OCI-LY1 (cell line): ENCODE measurements around the gene PJVK.
"Not testable (repeated sequence)": the region's sequence is repeated elsewhere in the genome, so short reads cannot be mapped to it uniquely, and the experiment has no call there.

Experiments
- H2AFZ ChIP-seq: fragments of 200-600 bp; sonication (generic), shearing (Covaris generic); 2 replicates; pipeline ENCODE4 v1.6.0; 2014; ENCODE audit warnings: antibody characterized with exemption, mild to moderate bottlenecking, low read length
- H3F3A ChIP-seq: fragments of 200-600 bp; sonication (generic), shearing (Covaris generic); 2 replicates; pipeline ENCODE4 v1.6.0; 2014; ENCODE audit warnings: mild to moderate bottlenecking, antibody characterized with exemption, low read length, moderate library complexity; ENCODE audit not compliant: insufficient read depth
- H3K27ac ChIP-seq: fragments of 200-600 bp; sonication (generic); 2 replicates; pipeline ENCODE4 v1.5.1; 2014; ENCODE audit warnings: low read length, mixed run types, mild to moderate bottlenecking, low read depth; ENCODE audit not compliant: poor library complexity, severe bottlenecking
- H3K27me3 ChIP-seq: fragments of 200-600 bp; sonication (generic); 2 replicates; pipeline ENCODE4 v1.6.0; 2014; ENCODE audit warnings: antibody characterized with exemption, mild to moderate bottlenecking, low read length, moderate library complexity; ENCODE audit not compliant: insufficient read depth
- H3K36me3 ChIP-seq: fragments of 200-600 bp; sonication (generic); 2 replicates; pipeline ENCODE4 v1.6.1; 2014; ENCODE audit warnings: mild to moderate bottlenecking, antibody characterized with exemption, low read length, moderate library complexity, mixed read lengths; ENCODE audit not compliant: insufficient read depth
- H3K4me1 ChIP-seq: fragments of 200-600 bp; sonication (generic); 2 replicates; pipeline ENCODE4 v1.5.1; 2014; ENCODE audit warnings: mild to moderate bottlenecking, low read length, moderate library complexity; ENCODE audit not compliant: insufficient read depth, severe bottlenecking
- H3K4me2 ChIP-seq: fragments of 200-600 bp; sonication (generic), shearing (Covaris generic); 2 replicates; pipeline ENCODE4 v1.6.1; 2014; ENCODE audit warnings: low read length
- H3K4me3 ChIP-seq: fragments of 200-600 bp; sonication (generic); 2 replicates; pipeline ENCODE4 v1.5.1; 2014; ENCODE audit warnings: low read length, low read depth, mild to moderate bottlenecking, mixed read lengths; ENCODE audit not compliant: poor library complexity, severe bottlenecking
- H3K79me2 ChIP-seq: fragments of 200-600 bp; shearing (Covaris generic); 2 replicates; pipeline ENCODE4 v1.6.1; 2016; ENCODE audit warnings: mixed run types, low read length, mixed read lengths; ENCODE audit not compliant: insufficient read depth
- H3K9ac ChIP-seq: fragments of 200-600 bp; sonication (generic), shearing (Covaris generic); 2 replicates; pipeline ENCODE4 v1.6.1; 2014; ENCODE audit warnings: mild to moderate bottlenecking, low read length, mixed read lengths
- H3K9me2 ChIP-seq: fragments of 200-600 bp; sonication (generic), shearing (Covaris generic); 2 replicates; pipeline ENCODE4 v1.6.1; 2014; ENCODE audit warnings: low read depth, mild to moderate bottlenecking, low read length, mixed read lengths
- H3K9me3 ChIP-seq: fragments of 200-600 bp; shearing (Covaris generic); 2 replicates; pipeline ENCODE4 v1.6.1; 2014; ENCODE audit warnings: low read length, mixed read lengths
- H4K20me1 ChIP-seq: fragments of 200-600 bp; sonication (generic), shearing (Covaris generic); 2 replicates; pipeline ENCODE4 v1.6.0; 2016; ENCODE audit warnings: mild to moderate bottlenecking, low read length; ENCODE audit not compliant: insufficient read depth
- EZH2 ChIP-seq: fragments of 200-600 bp; sonication (generic), shearing (Covaris generic); IDR thresholded peaks from 2 replicates; pipeline ENCODE4 v1.8.0; 2017; ENCODE audit warnings: borderline replicate concordance, mixed run types, mild to moderate bottlenecking, antibody characterized with exemption, low read length, moderate library complexity, mixed read lengths
- TF ChIP-seq, protein P1 (sequence below): fragments of 200-600 bp; sonication (generic), shearing (Covaris generic); IDR thresholded peaks from 2 replicates; pipeline ENCODE4 v1.5.1; 2017; ENCODE audit warnings: mild to moderate bottlenecking, antibody characterized with exemption, low read length, moderate library complexity, mixed read lengths

PJVK gene

DNA sequence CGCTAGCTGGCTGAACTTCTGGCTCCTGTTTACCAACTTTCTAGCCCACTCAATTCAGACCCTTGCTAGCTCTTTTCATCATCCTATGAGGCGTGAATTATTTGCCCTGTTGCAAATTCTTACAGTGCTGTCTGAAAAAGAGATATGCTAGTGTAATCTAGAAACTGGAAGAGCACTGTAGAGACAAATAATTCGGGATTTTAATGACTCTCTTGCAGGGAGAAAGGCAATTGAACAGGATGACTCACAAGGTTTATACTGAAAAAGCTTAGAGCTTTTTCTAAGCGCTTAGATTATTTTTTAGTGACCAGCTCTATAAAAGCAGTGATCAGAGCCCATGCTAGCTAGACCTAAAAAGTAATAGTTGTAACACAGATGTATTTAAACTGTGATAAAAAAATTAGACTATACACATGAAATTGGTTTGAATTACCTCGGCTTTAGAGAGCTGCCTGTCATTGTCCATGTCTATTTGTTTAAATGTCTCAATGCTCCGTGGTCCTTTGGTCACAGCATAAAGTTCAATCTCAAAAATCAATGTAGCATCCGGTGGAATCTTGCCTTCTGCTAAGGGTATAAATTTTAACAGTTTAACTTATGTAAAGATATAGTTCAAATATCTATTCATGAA, 18.2 kb downstream of the PJVK start:
- TF ChIP-seq EZH2: no peak
- TF ChIP-seq, protein P1, sequence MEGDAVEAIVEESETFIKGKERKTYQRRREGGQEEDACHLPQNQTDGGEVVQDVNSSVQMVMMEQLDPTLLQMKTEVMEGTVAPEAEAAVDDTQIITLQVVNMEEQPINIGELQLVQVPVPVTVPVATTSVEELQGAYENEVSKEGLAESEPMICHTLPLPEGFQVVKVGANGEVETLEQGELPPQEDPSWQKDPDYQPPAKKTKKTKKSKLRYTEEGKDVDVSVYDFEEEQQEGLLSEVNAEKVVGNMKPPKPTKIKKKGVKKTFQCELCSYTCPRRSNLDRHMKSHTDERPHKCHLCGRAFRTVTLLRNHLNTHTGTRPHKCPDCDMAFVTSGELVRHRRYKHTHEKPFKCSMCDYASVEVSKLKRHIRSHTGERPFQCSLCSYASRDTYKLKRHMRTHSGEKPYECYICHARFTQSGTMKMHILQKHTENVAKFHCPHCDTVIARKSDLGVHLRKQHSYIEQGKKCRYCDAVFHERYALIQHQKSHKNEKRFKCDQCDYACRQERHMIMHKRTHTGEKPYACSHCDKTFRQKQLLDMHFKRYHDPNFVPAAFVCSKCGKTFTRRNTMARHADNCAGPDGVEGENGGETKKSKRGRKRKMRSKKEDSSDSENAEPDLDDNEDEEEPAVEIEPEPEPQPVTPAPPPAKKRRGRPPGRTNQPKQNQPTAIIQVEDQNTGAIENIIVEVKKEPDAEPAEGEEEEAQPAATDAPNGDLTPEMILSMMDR: no peak

DNA sequence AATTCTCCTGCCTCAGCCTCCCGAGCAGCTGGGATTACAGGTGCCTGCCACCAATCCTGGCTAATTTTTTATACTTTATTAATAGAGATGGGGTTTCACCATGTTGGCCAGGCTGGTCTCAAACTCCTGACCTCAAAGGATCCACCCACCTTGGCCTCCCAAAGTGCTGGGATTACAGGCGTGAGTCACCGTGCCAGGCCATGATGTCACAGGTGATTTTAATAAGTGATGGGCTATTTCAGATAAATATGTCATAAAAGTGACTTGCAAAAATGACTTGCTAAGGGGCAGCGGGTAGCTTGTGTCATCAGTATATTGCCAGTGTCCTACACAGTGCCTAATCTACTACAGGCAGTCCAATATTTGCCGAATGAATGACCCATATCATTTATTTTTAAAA, 20.1 kb downstream of the PJVK start:
- not testable (repeated sequence) for H3K4me1 ChIP-seq, H3K79me2 ChIP-seq, H2AFZ ChIP-seq, H3K9me2 ChIP-seq, H3F3A ChIP-seq, H3K27ac ChIP-seq, H3K9me3 ChIP-seq, H3K4me3 ChIP-seq, H3K4me2 ChIP-seq, H4K20me1 ChIP-seq, H3K27me3 ChIP-seq, H3K9ac ChIP-seq
- peaks cover 10% of the 10 kb centered on the region for H3K36me3 ChIP-seq

More for the DNA sequence above, 18.2 kb downstream of the PJVK start:
- no peaks in the 10 kb centered on the region for H3K27me3 ChIP-seq
- no peaks in the 10 kb centered on the region for H4K20me1 ChIP-seq
- no peak overlapping the region for H2AFZ ChIP-seq
- no peaks in the 10 kb centered on the region for H3F3A ChIP-seq
- H3K9ac ChIP-seq: no peak overlapping the region
- H3K4me2 ChIP-seq: no peak overlapping the region
- no peaks in the 10 kb centered on the region for H3K79me2 ChIP-seq
- H3K27ac ChIP-seq: no peak overlapping the region
- H3K9me3 ChIP-seq: no peaks in the 10 kb centered on the region
- H3K9me2 ChIP-seq: no peaks in the 10 kb centered on the region
- H3K4me1 ChIP-seq: no peaks in the 10 kb centered on the region
- peaks cover 22% of the 10 kb centered on the region for H3K36me3 ChIP-seq
- no peak overlapping the region for H3K4me3 ChIP-seq

DNA sequence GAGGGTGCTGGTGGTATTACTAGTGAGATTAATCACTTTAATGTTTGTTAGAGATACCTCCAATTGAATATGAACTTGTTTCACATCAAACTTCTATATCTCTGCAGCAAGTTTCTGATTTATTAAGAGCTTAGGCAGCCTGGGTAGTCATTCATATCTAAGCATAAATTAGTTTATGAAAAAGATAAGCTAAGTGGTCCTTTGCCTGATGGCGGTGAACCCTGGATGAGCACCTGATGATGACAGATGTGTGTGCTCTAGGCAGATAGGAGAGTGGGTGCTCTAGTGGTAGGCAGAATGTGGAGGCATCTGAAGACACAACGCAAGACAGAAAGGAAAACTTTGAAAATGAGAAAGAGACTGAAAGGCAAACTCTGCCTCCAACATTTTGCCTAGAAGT, 22.2 kb downstream of the PJVK start:
- TF ChIP-seq, protein P1: no peak
- no peak for TF ChIP-seq EZH2
- peaks cover 8% of the 10 kb centered on the region for H3K4me1 ChIP-seq
- no peaks in the 10 kb centered on the region for H3K9me2 ChIP-seq
- H3K9ac ChIP-seq: no peak overlapping the region
- peaks cover 5% of the 10 kb centered on the region for H3K36me3 ChIP-seq
- H3K4me3 ChIP-seq: no peak overlapping the region
- no peaks in the 10 kb centered on the region for H3K9me3 ChIP-seq
- no peaks in the 10 kb centered on the region for H3K27me3 ChIP-seq
- no peaks in the 10 kb centered on the region for H3F3A ChIP-seq
- no peak overlapping the region for H2AFZ ChIP-seq
- H3K4me2 ChIP-seq: no peak overlapping the region
- peaks cover 7% of the 10 kb centered on the region; the same call in 1 of the 2 replicates for H3K79me2 ChIP-seq
- H3K27ac ChIP-seq: no peak overlapping the region
- no peaks in the 10 kb centered on the region for H4K20me1 ChIP-seq

DNA sequence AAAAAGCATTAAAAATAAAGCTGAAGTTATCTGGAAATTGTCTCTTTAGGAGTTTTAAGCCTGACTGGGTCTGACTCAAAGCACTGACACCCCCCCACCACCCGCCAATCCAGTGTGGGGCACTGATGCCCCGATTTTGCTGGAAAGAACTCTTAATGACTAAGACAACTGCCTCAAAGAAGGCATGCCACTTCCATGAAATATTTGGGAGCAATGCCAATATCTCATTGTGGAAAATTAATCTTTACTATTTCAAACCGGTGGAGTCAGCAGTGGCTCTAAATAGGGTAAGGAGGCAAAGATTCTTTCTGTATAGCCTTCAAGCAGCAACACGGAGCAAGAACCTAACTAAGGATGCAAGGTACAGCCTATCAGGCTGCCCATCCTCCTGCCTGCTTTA, 22.8 kb downstream of the PJVK start:
- Histone ChIP-seq H3K36me3 (peaks cover 5% of the 10 kb centered on the region), H3K79me2 (peaks cover 7% of the 10 kb centered on the region; the same call in 1 of the 2 replicates), H3K9ac (no peak overlapping the region), H3K4me3 (no peak overlapping the region), H3K9me3 (no peaks in the 10 kb centered on the region), H3K27ac (no peak overlapping the region), H3F3A (no peaks in the 10 kb centered on the region), H3K27me3 (no peaks in the 10 kb centered on the region), H3K9me2 (no peaks in the 10 kb centered on the region), H3K4me1 (peaks cover 8% of the 10 kb centered on the region), H4K20me1 (no peaks in the 10 kb centered on the region), H2AFZ (no peak overlapping the region), H3K4me2 (no peak overlapping the region)
- TF ChIP-seq, protein P1: no peak
- TF ChIP-seq EZH2: no peak
